H9 (cell line): ENCODE results near the gene MICAL3. TPM values are rescaled to one million over a fixed set of nuclear protein-coding genes. Genes with fewer than 3 reads are reported as not detected.

Source experiments
- DNase-seq: peaks from one replicate; pipeline ENCODE4 v3.0.0-alpha.2; 2017
- H2AFZ ChIP-seq: one replicate; pipeline ENCODE4 v1.6.1; 2013; ENCODE audit warnings: mild to moderate bottlenecking, low read length, control low read depth, moderate library complexity
- H2AK5ac ChIP-seq: 2 replicates; pipeline ENCODE4 v1.6.1; 2013; ENCODE audit warnings: low read length, control low read depth, mixed read lengths; ENCODE audit not compliant: insufficient read length
- H2BK120ac ChIP-seq: one replicate; pipeline ENCODE4 v1.6.1; 2013; ENCODE audit warnings: low read depth, mild to moderate bottlenecking, low read length, control low read depth, inconsistent platforms; ENCODE audit not compliant: poor library complexity, severe bottlenecking
- H2BK12ac ChIP-seq: 2 replicates; pipeline ENCODE4 v1.6.1; 2013; ENCODE audit warnings: low read length, control low read depth, mixed read lengths, low read depth; ENCODE audit not compliant: insufficient read length
- H2BK15ac ChIP-seq: 2 replicates; pipeline ENCODE4 v1.6.1; 2013; ENCODE audit warnings: low read depth, low read length, control low read depth
- H2BK20ac ChIP-seq: one replicate; pipeline ENCODE4 v1.6.1; 2013; ENCODE audit warnings: low read depth, mild to moderate bottlenecking, low read length, control low read depth, inconsistent platforms; ENCODE audit not compliant: poor library complexity, severe bottlenecking
- H2BK5ac ChIP-seq: 2 replicates; pipeline ENCODE4 v1.6.1; 2013; ENCODE audit warnings: low read length, control low read depth, mixed read lengths; ENCODE audit not compliant: insufficient read length
- H3K14ac ChIP-seq: 2 replicates; pipeline ENCODE4 v1.6.1; 2013; ENCODE audit warnings: low read length, control low read depth; ENCODE audit not compliant: insufficient read depth
- H3K18ac ChIP-seq: 2 replicates; pipeline ENCODE4 v1.6.1; 2013; ENCODE audit warnings: low read depth, mild to moderate bottlenecking, mixed read lengths, low read length, control low read depth; ENCODE audit not compliant: insufficient read length
- H3K23ac ChIP-seq: 2 replicates; pipeline ENCODE4 v1.6.1; 2013; ENCODE audit warnings: low read length, control low read depth, mixed read lengths, low read depth; ENCODE audit not compliant: insufficient read length
- H3K23me2 ChIP-seq: 2 replicates; pipeline ENCODE4 v1.6.1; 2013; ENCODE audit warnings: low read depth, mild to moderate bottlenecking, mixed read lengths, low read length, control low read depth; ENCODE audit not compliant: insufficient read length, poor library complexity, severe bottlenecking
- H3K27ac ChIP-seq: 2 replicates; pipeline ENCODE4 v1.5.1; 2013; ENCODE audit warnings: low read length, control low read depth, mixed read lengths, low read depth; ENCODE audit not compliant: insufficient read length
- H3K27me3 ChIP-seq: 2 replicates; pipeline ENCODE4 v1.6.1; 2013; ENCODE audit warnings: low read length, control low read depth, inconsistent platforms; ENCODE audit not compliant: insufficient read depth
- H3K4ac ChIP-seq: 2 replicates; pipeline ENCODE4 v1.6.1; 2013; ENCODE audit warnings: low read depth, mild to moderate bottlenecking, control low read depth, inconsistent platforms, low read length, moderate library complexity
- H3K4me1 ChIP-seq: 2 replicates; pipeline ENCODE4 v1.6.1; 2013; ENCODE audit warnings: low read length, control low read depth, inconsistent platforms; ENCODE audit not compliant: insufficient read depth
- H3K4me2 ChIP-seq: 2 replicates; pipeline ENCODE4 v1.6.1; 2013; ENCODE audit warnings: low read length, control low read depth, mixed read lengths; ENCODE audit not compliant: insufficient read length, insufficient read depth
- H3K56ac ChIP-seq: 2 replicates; pipeline ENCODE4 v1.6.1; 2013; ENCODE audit warnings: low read depth, mild to moderate bottlenecking, mixed read lengths, low read length, control low read depth; ENCODE audit not compliant: insufficient read length
- H3K79me1 ChIP-seq: 2 replicates; pipeline ENCODE4 v1.6.1; 2013; ENCODE audit warnings: low read depth, mild to moderate bottlenecking, moderate library complexity, low read length, control low read depth, inconsistent platforms; ENCODE audit not compliant: insufficient read depth, poor library complexity, severe bottlenecking
- H3K79me2 ChIP-seq: 2 replicates; pipeline ENCODE4 v1.6.1; 2013; ENCODE audit warnings: low read length, control low read depth, inconsistent platforms; ENCODE audit not compliant: insufficient read depth
- H3K9ac ChIP-seq: 2 replicates; pipeline ENCODE4 v1.6.1; 2013; ENCODE audit warnings: low read length, control low read depth, mixed read lengths; ENCODE audit not compliant: insufficient read length; ENCODE audit errors: extremely low read depth
- H3K9me3 ChIP-seq: one replicate; pipeline ENCODE4 v1.6.1; 2013; ENCODE audit warnings: low read depth, low read length, inconsistent platforms; ENCODE audit not compliant: control insufficient read depth
- H3T11ph ChIP-seq: one replicate; pipeline ENCODE4 v1.6.1; 2013; ENCODE audit warnings: mild to moderate bottlenecking, low read length, control low read depth, inconsistent platforms
- H4K20me1 ChIP-seq: one replicate; pipeline ENCODE4 v1.6.1; 2013; ENCODE audit not compliant: control insufficient read depth, insufficient read length, insufficient read depth
- H4K5ac ChIP-seq: 2 replicates; pipeline ENCODE4 v1.6.1; 2013; ENCODE audit warnings: low read depth, mild to moderate bottlenecking, mixed read lengths, low read length, control low read depth; ENCODE audit not compliant: insufficient read length
- H4K8ac ChIP-seq: replicated peaks from 2 replicates; pipeline ENCODE4 v1.6.1; 2013; ENCODE audit warnings: low read length, control low read depth, mixed read lengths, low read depth; ENCODE audit not compliant: insufficient read length
- H4K91ac ChIP-seq: 2 replicates; pipeline ENCODE4 v1.6.1; 2013; ENCODE audit warnings: low read depth, mild to moderate bottlenecking, moderate library complexity, mixed read lengths, low read length, control low read depth; ENCODE audit not compliant: insufficient read length
- H3K27ac Mint-ChIP-seq, 3 experiments: 2 replicates in 2 of 3; 3 replicates in 1 of 3; pipeline ENCODE4 v1.8.0; 2020 to 2021; ENCODE audit warnings: mixed read lengths in 3 of 3, mild to moderate bottlenecking in 1 of 3, moderate library complexity in 1 of 3
- H3K27me3 Mint-ChIP-seq: 2 replicates; pipeline ENCODE4 v1.8.0; 2021; ENCODE audit warnings: low read depth, mild to moderate bottlenecking, moderate library complexity, mixed read lengths
- H3K36me3 Mint-ChIP-seq, 3 experiments: 2 replicates in 2 of 3; 3 replicates in 1 of 3; pipeline ENCODE4 v1.8.0; 2020 to 2021; ENCODE audit warnings: low read depth in 3 of 3, mixed read lengths in 3 of 3; ENCODE audit not compliant: insufficient read depth in 1 of 3
- H3K4me1 Mint-ChIP-seq, 2 experiments: 2 replicates each; pipeline ENCODE4 v1.8.0; 2020; ENCODE audit warnings: mixed read lengths in 2 of 2
- H3K4me3 Mint-ChIP-seq, 2 experiments: 2 replicates in 1 of 2; 3 replicates in 1 of 2; pipeline ENCODE4 v1.8.0; 2020 to 2021; ENCODE audit warnings: mild to moderate bottlenecking in 2 of 2, mixed read lengths in 2 of 2, moderate library complexity in 1 of 2
- H3K9me3 Mint-ChIP-seq, 2 experiments: 2 replicates in 1 of 2; 3 replicates in 1 of 2; pipeline ENCODE4 v1.8.0; 2020; ENCODE audit warnings: mild to moderate bottlenecking in 2 of 2, mixed read lengths in 2 of 2, moderate library complexity in 1 of 2
- WGBS: extraction: QIAGEN DNeasy Blood & Tissue Kit; methylation state at CpG from one replicate; pipeline ENCODE4 v1.1.7; 2013; ENCODE audit warnings: missing lambda C conversion rate, low lambda C conversion rate, mixed read lengths; ENCODE audit not compliant: insufficient read length; ENCODE audit errors: extremely low coverage; 5-methylcytosine and 5-hydroxymethylcytosine counted together
- total RNA-seq: library from RNA; stranded (reverse); gene quantifications from 2 replicates; pipeline ENCODE4 v1.2.1, GENCODE V29; 2021
- TF ChIP-seq, protein P1 (sequence below): fragments of 200-600 bp; sonication (generic); conservative IDR thresholded peaks from 3 replicates; pipeline ENCODE4 v1.8.0; 2021; ENCODE audit warnings: antibody characterized with exemption, mild to moderate bottlenecking

Gene MICAL3
- total RNA-seq, 1 experiment from 2014 or later, result 50.2 TPM

DNA sequence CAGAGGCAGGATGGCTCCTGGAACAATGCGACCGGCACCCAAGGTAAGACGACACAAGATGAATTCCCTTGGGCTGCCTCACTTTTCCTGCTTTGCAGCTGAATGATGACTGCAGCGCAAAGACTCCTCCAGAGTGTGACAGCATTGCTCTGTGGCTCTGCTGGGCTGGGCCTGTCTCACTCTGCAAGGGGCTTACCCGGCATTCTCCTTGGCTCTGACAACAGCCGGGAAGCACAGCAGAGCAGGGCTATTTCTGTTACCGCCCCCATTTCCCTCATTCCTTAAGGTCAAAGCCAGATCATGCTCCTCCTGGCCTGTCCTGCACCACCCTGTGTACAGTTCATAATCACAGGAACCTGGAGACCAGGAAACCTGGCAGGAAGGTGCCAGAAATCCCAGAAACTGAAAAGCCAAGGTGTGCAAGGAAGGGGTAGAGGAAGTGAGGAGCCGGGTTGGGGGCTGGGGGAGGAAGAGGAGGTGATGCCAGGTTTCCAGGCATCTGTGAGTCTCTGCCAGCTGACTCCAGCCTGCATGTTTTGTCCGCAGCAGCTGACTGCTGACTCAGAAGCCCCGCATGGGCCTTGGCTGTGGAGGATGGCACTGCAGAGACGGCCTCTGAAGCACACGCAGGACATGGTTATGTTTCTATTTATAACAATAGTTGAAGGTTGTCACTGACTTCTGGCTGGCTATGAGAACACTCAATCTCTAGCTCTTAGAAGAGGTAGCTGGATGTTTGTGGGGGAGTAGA, 113.6 kb downstream of the MICAL3 start:
- TF ChIP-seq, protein P1, sequence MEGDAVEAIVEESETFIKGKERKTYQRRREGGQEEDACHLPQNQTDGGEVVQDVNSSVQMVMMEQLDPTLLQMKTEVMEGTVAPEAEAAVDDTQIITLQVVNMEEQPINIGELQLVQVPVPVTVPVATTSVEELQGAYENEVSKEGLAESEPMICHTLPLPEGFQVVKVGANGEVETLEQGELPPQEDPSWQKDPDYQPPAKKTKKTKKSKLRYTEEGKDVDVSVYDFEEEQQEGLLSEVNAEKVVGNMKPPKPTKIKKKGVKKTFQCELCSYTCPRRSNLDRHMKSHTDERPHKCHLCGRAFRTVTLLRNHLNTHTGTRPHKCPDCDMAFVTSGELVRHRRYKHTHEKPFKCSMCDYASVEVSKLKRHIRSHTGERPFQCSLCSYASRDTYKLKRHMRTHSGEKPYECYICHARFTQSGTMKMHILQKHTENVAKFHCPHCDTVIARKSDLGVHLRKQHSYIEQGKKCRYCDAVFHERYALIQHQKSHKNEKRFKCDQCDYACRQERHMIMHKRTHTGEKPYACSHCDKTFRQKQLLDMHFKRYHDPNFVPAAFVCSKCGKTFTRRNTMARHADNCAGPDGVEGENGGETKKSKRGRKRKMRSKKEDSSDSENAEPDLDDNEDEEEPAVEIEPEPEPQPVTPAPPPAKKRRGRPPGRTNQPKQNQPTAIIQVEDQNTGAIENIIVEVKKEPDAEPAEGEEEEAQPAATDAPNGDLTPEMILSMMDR, result peak; percentile 37; the same call in 2 of the 3 replicates
- H3K27me3 Mint-ChIP-seq, result no peaks in the 10 kb centered on the region
- Histone ChIP-seq H3K4ac (no peak overlapping the region), H4K20me1 (no peaks in the 10 kb centered on the region), H2BK15ac (no peak overlapping the region), H2BK12ac (no peak overlapping the region), H3K9ac (no peak overlapping the region), H4K8ac (no peak overlapping the region), H3K4me1 (peaks cover 4% of the 10 kb centered on the region; the same call in 1 of the 2 replicates), H2AK5ac (no peak overlapping the region), H3K23me2 (no peaks in the 10 kb centered on the region), H3K23ac (no peak overlapping the region), H3K56ac (no peak overlapping the region), H3K9me3 (no peaks in the 10 kb centered on the region), H4K5ac (no peak overlapping the region), H2BK20ac (no peak overlapping the region), H2BK5ac (no peak overlapping the region), H3K14ac (no peak overlapping the region), H2AFZ (no peak overlapping the region), H3K4me2 (no peak overlapping the region), H3K27ac (no peak overlapping the region), H3K27me3 (no peaks in the 10 kb centered on the region), H2BK120ac (no peak overlapping the region), H3K18ac (no peak overlapping the region), H3K79me1 (no peaks in the 10 kb centered on the region), H4K91ac (no peak overlapping the region), H3K79me2 (peaks cover 3% of the 10 kb centered on the region; the same call in 1 of the 2 replicates), H3T11ph (no peak overlapping the region)
- H3K4me1 Mint-ChIP-seq, result peaks cover 29 to 36% of the 10 kb centered on the region in 2 experiments
- peak; percentile 80 for DNase-seq
- WGBS, result no CpG with 5 or more reads among the region's 12 CpGs
- H3K27ac Mint-ChIP-seq, result peak overlapping the region in 2 of 3 experiments; percentile 60 to 80; a peak in 5 of 7 replicates
- H3K4me3 Mint-ChIP-seq, result no peak overlapping the region
- no peaks in the 10 kb centered on the region for H3K9me3 Mint-ChIP-seq
- peaks cover 6 to 16% (median 13%) of the 10 kb centered on the region in 3 experiments; a peak in 6 of 7 replicates for H3K36me3 Mint-ChIP-seq
